ENCODE data around the gene TRA2B. TPM values are rescaled to one million over a fixed set of nuclear protein-coding genes. Genes with fewer than 3 reads are reported as not detected.

The TRA2B gene
- total RNA-seq, 1 experiment from 2014 or later, result 238 TPM

DNA sequence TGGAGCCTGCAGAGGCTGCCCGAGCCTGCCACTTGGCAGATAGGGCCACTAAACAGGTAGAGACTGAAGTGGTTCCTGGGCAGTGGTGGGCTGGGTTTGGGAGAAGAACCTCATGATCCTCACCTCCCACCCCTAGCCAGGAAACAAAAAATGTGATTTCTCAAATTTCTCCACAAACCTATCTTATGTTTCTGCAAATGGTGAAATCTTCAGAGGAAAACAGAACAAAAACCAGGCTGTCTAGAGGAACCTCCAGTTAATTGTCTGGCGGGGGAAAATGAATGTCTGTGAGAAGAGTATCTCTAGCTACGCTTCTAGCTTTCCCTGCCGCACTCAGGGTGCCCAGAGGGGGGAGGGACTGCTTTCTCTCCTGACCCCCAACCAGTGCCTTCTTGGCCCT lies 55.9 kb downstream of the TRA2B start:
- no peaks in the 10 kb centered on the region for H3K36me3 Mint-ChIP-seq (ENCODE audit: insufficient read depth, unreplicated experiment)
- TF ChIP-seq, protein P1, sequence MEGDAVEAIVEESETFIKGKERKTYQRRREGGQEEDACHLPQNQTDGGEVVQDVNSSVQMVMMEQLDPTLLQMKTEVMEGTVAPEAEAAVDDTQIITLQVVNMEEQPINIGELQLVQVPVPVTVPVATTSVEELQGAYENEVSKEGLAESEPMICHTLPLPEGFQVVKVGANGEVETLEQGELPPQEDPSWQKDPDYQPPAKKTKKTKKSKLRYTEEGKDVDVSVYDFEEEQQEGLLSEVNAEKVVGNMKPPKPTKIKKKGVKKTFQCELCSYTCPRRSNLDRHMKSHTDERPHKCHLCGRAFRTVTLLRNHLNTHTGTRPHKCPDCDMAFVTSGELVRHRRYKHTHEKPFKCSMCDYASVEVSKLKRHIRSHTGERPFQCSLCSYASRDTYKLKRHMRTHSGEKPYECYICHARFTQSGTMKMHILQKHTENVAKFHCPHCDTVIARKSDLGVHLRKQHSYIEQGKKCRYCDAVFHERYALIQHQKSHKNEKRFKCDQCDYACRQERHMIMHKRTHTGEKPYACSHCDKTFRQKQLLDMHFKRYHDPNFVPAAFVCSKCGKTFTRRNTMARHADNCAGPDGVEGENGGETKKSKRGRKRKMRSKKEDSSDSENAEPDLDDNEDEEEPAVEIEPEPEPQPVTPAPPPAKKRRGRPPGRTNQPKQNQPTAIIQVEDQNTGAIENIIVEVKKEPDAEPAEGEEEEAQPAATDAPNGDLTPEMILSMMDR (IDR thresholded peaks at IDR 0.05; ENCODE audit: unreplicated experiment), result no peak
- H3K4me3 Mint-ChIP-seq (ENCODE audit: low read depth, unreplicated experiment), result no peak overlapping the region
- CTCF ChIA-PET, result no interaction called here
- no peaks in the 10 kb centered on the region for H3K9me3 Mint-ChIP-seq (ENCODE audit: low read depth, unreplicated experiment)
- H3K27ac Mint-ChIP-seq (ENCODE audit: unreplicated experiment), result no peak overlapping the region
- H3K27me3 Mint-ChIP-seq (ENCODE audit: unreplicated experiment), result no peaks in the 10 kb centered on the region
- peaks cover 8% of the 10 kb centered on the region for H3K4me1 Mint-ChIP-seq (ENCODE audit: low read depth, unreplicated experiment)
- no TSS peak for BruUV-seq (replicated peaks)
- intact Hi-C loops (cut with micrococcal nuclease; ENCODE audit: unreplicated experiment), result no loop called here
- no peak for DNase-seq

DNA sequence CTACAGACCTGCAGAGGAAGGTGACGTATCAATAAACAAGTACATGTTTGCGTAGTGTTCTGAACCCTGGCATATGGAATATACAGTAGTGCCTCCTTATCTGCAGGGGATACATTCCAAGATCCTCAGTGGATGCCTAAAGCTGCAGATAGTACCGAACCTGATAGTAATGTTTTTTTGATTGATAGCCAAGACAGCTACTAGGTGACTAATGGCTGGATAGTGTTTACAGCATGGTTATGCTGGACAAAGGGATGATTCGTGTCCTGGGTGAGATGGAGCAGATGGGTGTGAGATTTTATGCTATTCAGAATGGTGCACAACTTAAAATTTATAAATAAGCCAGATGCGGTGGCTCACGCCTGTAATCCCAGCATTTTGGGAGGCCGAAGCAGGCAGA lies 57.2 kb downstream of the TRA2B start:
- Mint-ChIP-seq H3K9me3 (ENCODE audit: low read depth, unreplicated experiment) (no peaks in the 10 kb centered on the region), H3K4me3 (ENCODE audit: low read depth, unreplicated experiment) (no peak overlapping the region), H3K4me1 (ENCODE audit: low read depth, unreplicated experiment) (peaks cover 12% of the 10 kb centered on the region), H3K27me3 (ENCODE audit: unreplicated experiment) (no peaks in the 10 kb centered on the region), H3K36me3 (ENCODE audit: insufficient read depth, unreplicated experiment) (no peaks in the 10 kb centered on the region), H3K27ac (ENCODE audit: unreplicated experiment) (no peak overlapping the region)
- CTCF ChIA-PET, result no interaction called here
- intact Hi-C loops (cut with micrococcal nuclease; ENCODE audit: unreplicated experiment), result no loop called here
- no peak for DNase-seq
- BruUV-seq (replicated peaks), result no TSS peak
- TF ChIP-seq, protein P1 (IDR thresholded peaks at IDR 0.05; ENCODE audit: unreplicated experiment), result no peak

DNA sequence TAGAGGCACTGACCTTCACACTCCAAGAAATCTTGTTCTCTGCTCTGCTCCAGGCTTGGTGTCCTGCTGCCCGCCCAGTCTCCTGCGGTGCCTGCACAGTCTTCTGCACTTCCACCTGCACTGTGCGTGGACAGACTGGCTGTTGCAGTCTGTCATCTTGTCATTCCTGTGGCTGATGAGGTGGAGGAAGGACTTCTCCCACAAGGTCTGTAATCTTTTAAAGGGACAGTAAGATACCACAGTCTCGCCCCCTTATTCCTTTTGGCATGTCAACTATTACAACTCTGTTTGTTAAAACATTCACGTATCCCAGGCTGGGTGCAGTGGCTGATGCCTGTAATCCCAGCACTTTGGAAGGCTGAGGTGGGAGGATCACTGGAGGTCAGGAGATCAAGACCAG lies 58.9 kb downstream of the TRA2B start:
- Mint-ChIP-seq H3K9me3 (ENCODE audit: low read depth, unreplicated experiment) (no peaks in the 10 kb centered on the region), H3K27ac (ENCODE audit: unreplicated experiment) (no peak overlapping the region), H3K4me3 (ENCODE audit: low read depth, unreplicated experiment) (no peak overlapping the region), H3K36me3 (ENCODE audit: insufficient read depth, unreplicated experiment) (no peaks in the 10 kb centered on the region), H3K27me3 (ENCODE audit: unreplicated experiment) (no peaks in the 10 kb centered on the region), H3K4me1 (ENCODE audit: low read depth, unreplicated experiment) (peaks cover 17% of the 10 kb centered on the region)
- intact Hi-C loops (cut with micrococcal nuclease; ENCODE audit: unreplicated experiment), result no loop called here
- DNase-seq, result no peak
- TF ChIP-seq, protein P1 (IDR thresholded peaks at IDR 0.05; ENCODE audit: unreplicated experiment), result no peak
- BruUV-seq (replicated peaks), result no TSS peak
- CTCF ChIA-PET, result no interaction called here

DNA sequence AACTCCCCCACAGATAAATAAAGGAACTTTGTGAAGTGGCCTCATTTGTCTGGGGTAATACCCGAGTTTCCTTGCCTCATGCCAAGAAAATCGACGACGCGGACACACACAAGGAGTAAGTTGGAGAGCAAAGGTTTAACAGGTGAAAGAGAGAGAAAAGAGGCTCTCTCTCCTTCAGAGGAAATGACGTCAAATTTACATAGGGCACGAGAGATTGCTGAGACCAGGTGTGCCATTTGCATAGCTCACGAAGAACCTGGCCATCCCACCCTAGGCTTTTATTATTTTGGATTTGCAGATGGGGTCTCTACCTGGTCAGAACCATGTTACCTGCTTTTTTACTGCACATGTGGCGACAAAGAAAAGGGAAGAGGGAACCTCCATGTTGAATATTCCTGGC lies 63.7 kb downstream of the TRA2B start:
- TF ChIP-seq, protein P1 (IDR thresholded peaks at IDR 0.05; ENCODE audit: unreplicated experiment), result no peak
- Mint-ChIP-seq H3K36me3 (ENCODE audit: insufficient read depth, unreplicated experiment) (no peaks in the 10 kb centered on the region), H3K4me3 (ENCODE audit: low read depth, unreplicated experiment) (no peak overlapping the region), H3K9me3 (ENCODE audit: low read depth, unreplicated experiment) (no peaks in the 10 kb centered on the region), H3K27me3 (ENCODE audit: unreplicated experiment) (no peaks in the 10 kb centered on the region), H3K27ac (ENCODE audit: unreplicated experiment) (no peak overlapping the region), H3K4me1 (ENCODE audit: low read depth, unreplicated experiment) (peaks cover 16% of the 10 kb centered on the region)
- intact Hi-C loops (cut with micrococcal nuclease; ENCODE audit: unreplicated experiment), result no loop called here
- CTCF ChIA-PET, result interaction anchor here (0.8 to 1.3 kb wide), 2 partner anchors 32 to 106 kb away, joined by 3 read pairs; no protein-coding TSS in a partner anchor
- DNase-seq, result no peak
- no TSS peak for BruUV-seq (replicated peaks)

All from Calu3 (cell line).